K562 (cell line): ENCODE measurements around the gene OPA3. TPM values are rescaled to one million over a fixed set of nuclear protein-coding genes. Genes with fewer than 3 reads are reported as not detected.

Source experiments
- CBFA2T3 ChIP-seq: fragments of 450-650 bp; IDR thresholded peaks from 2 replicates; pipeline ENCODE4 v1.6.1; 2017
- EGR1 ChIP-seq: fragments of 450-650 bp; conservative IDR thresholded peaks from 2 replicates; pipeline ENCODE4 v1.6.1; 2017; ENCODE audit warnings: mild to moderate bottlenecking
- KLF16 ChIP-seq: IDR thresholded peaks from 2 replicates; pipeline ENCODE4 v1.6.1; 2016; ENCODE audit warnings: antibody characterized with exemption
- POLR2AphosphoS2 ChIP-seq: IDR thresholded peaks from 2 replicates; pipeline ENCODE4 v1.6.1; 2012; ENCODE audit warnings: low read length, improper control_type of control experiment
- SIN3A ChIP-seq, 2 experiments: fragments of 150-350 bp in 1 of 2; IDR thresholded peaks; 2 replicates each; pipeline ENCODE4 v1.6.1; 2011 to 2016; ENCODE audit warnings: borderline replicate concordance in 2 of 2, low read depth in 2 of 2, low read length in 2 of 2, mild to moderate bottlenecking in 2 of 2, moderate library complexity in 2 of 2; ENCODE audit not compliant: control insufficient read depth in 1 of 2
- TAF15 ChIP-seq: fragments of 200-400 bp; formaldehyde crosslinking; IDR thresholded peaks from 2 replicates; pipeline ENCODE4 v1.6.1; 2017; ENCODE audit warnings: mild to moderate bottlenecking, low read depth, low read length, moderate library complexity
- WHSC1 ChIP-seq: IDR thresholded peaks from one replicate; pipeline ENCODE4 v1.6.1; 2012; ENCODE audit warnings: low read length, control low read depth, inconsistent platforms
- ZC3H4 ChIP-seq: sonication (generic); formaldehyde crosslinking; IDR thresholded peaks from 2 replicates; pipeline ENCODE4 v1.9.0; 2021; ENCODE audit warnings: missing genetic modification reagents, borderline replicate concordance
- ZNF445 ChIP-seq: fragments of 250-450 bp; sonication (Bioruptor Pico); IDR thresholded peaks from 2 replicates; pipeline ENCODE4 v1.4.0; 2020; ENCODE audit warnings: low read depth, mild to moderate bottlenecking, moderate library complexity
- polyA plus RNA-seq, 8 experiments: library from polyadenylated mRNA; depleted of rRNA in 4 of 8; stranded (reverse) in 5 of 8; unstranded in 3 of 8; fragments of >200 nt; fragmentation: Nextera tagmentation in 2 of 8; fragmentation: Illumina TruSeq in 1 of 8; extraction: Ambion mirVana in 2 of 8; extraction: Trizol in 1 of 8; gene quantifications; 2 replicates each; pipeline versions ENCODE4 v1.2.1 to v1.2.3, GENCODE V29; 2011 to 2014; ENCODE audit warnings: inconsistent platforms in 1 of 8, missing spikeins in 1 of 8
- total RNA-seq, 7 experiments: library from RNA; depleted of rRNA in 6 of 7; stranded (reverse); fragments of >200 nt in 6 of 7; fragmentation: Illumina TruSeq in 2 of 7; extraction: Trizol in 2 of 7; gene quantifications; 2 replicates each; pipeline versions ENCODE4 v1.2.1 to v1.2.3, GENCODE V29; 2011 to 2021; ENCODE audit warnings: low replicate concordance in 1 of 7
- TF ChIP-seq, protein P1 (sequence below), 3 experiments: fragments of 200-800 bp in 1 of 3; fragments of 250-450 bp in 1 of 3; fragments of 450-650 bp in 1 of 3; sonication (Bioruptor Pico) in 1 of 3; sonication (Bioruptor generic) in 1 of 3; formaldehyde crosslinking in 1 of 3; IDR thresholded peaks; 2 replicates each; pipeline versions ENCODE4 v1.6.1 to v1.8.0; 2016 to 2022; ENCODE audit warnings: mild to moderate bottlenecking in 2 of 3, missing genetic modification characterization in 2 of 3, missing compliant biosample characterization in 1 of 3, moderate library complexity in 1 of 3
- TF ChIP-seq, protein P2 (sequence below): fragments of 450-650 bp; IDR thresholded peaks from 2 replicates; pipeline ENCODE4 v1.6.1; 2016; ENCODE audit warnings: mild to moderate bottlenecking, moderate library complexity

The OPA3 gene
- total and polyA plus RNA-seq, 9 of the 15 experiments (the other 6 are each of a cell fraction or from before 2014, with no cell fraction given), result 1.4 to 18.8 (median 9.0) TPM

DNA sequence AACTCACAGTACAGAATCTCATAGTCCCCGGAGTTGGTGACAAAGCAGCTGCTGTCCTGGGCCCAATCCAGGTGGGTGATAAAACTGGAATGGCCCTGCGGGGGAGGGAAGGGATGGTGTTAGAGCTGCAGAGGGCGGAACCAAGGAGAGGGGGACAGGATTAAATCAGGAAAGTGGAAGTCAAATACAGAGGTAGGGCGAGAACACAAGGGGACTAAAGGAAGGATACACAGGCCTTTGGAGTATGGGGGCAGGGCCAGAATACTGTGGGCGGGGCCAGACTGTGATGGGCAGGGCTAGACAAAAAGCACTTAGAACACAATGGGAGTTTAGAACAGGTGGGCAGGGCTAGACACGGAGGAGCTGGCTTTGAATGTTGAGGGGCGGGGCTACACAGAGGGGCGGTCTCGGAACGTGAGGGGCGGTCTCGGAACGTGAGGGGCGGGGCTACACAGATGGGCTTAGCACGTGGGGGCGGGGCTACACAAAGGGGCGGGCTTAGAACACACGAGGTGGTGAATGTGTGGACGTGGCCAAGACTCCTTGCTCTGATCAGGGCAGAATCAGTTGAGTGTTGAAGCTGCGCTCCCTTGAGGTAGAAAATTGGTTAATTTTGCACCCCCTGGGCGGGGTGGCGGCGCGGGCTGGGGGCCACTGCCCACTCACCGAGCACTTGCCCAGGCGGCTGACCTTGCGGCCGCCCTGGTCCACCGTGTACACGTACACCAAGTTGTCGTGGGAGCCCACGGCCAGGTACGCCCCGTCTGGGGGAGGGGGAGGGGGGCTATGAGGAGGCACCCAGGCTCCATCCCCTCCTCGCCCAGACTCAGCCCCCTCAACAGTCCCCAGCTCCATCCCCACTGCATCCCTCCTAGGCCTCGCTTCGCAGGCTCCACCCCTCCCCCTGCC, 31.4 kb upstream of the OPA3 start (continued):
- TF ChIP-seq, protein P1, sequence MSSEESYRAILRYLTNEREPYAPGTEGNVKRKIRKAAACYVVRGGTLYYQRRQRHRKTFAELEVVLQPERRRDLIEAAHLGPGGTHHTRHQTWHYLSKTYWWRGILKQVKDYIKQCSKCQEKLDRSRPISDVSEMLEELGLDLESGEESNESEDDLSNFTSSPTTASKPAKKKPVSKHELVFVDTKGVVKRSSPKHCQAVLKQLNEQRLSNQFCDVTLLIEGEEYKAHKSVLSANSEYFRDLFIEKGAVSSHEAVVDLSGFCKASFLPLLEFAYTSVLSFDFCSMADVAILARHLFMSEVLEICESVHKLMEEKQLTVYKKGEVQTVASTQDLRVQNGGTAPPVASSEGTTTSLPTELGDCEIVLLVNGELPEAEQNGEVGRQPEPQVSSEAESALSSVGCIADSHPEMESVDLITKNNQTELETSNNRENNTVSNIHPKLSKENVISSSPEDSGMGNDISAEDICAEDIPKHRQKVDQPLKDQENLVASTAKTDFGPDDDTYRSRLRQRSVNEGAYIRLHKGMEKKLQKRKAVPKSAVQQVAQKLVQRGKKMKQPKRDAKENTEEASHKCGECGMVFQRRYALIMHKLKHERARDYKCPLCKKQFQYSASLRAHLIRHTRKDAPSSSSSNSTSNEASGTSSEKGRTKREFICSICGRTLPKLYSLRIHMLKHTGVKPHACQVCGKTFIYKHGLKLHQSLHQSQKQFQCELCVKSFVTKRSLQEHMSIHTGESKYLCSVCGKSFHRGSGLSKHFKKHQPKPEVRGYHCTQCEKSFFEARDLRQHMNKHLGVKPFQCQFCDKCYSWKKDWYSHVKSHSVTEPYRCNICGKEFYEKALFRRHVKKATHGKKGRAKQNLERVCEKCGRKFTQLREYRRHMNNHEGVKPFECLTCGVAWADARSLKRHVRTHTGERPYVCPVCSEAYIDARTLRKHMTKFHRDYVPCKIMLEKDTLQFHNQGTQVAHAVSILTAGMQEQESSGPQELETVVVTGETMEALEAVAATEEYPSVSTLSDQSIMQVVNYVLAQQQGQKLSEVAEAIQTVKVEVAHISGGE (CRISPR knock-in tag; IDR thresholded peaks at IDR 0.05), result peak in 1 of 3 experiments; percentile 94; a peak in 2 of 6 replicates
- no peak for TF ChIP-seq ZNF445
- no peak for TF ChIP-seq ZC3H4 (CRISPR knock-in tag)
- TF ChIP-seq KLF16, result no peak
- TF ChIP-seq EGR1, result peak; percentile 47; the same call in 1 of the 2 replicates
- TF ChIP-seq POLR2AphosphoS2, result peak; percentile 41; the same call in 1 of the 2 replicates
- TF ChIP-seq, protein P2, sequence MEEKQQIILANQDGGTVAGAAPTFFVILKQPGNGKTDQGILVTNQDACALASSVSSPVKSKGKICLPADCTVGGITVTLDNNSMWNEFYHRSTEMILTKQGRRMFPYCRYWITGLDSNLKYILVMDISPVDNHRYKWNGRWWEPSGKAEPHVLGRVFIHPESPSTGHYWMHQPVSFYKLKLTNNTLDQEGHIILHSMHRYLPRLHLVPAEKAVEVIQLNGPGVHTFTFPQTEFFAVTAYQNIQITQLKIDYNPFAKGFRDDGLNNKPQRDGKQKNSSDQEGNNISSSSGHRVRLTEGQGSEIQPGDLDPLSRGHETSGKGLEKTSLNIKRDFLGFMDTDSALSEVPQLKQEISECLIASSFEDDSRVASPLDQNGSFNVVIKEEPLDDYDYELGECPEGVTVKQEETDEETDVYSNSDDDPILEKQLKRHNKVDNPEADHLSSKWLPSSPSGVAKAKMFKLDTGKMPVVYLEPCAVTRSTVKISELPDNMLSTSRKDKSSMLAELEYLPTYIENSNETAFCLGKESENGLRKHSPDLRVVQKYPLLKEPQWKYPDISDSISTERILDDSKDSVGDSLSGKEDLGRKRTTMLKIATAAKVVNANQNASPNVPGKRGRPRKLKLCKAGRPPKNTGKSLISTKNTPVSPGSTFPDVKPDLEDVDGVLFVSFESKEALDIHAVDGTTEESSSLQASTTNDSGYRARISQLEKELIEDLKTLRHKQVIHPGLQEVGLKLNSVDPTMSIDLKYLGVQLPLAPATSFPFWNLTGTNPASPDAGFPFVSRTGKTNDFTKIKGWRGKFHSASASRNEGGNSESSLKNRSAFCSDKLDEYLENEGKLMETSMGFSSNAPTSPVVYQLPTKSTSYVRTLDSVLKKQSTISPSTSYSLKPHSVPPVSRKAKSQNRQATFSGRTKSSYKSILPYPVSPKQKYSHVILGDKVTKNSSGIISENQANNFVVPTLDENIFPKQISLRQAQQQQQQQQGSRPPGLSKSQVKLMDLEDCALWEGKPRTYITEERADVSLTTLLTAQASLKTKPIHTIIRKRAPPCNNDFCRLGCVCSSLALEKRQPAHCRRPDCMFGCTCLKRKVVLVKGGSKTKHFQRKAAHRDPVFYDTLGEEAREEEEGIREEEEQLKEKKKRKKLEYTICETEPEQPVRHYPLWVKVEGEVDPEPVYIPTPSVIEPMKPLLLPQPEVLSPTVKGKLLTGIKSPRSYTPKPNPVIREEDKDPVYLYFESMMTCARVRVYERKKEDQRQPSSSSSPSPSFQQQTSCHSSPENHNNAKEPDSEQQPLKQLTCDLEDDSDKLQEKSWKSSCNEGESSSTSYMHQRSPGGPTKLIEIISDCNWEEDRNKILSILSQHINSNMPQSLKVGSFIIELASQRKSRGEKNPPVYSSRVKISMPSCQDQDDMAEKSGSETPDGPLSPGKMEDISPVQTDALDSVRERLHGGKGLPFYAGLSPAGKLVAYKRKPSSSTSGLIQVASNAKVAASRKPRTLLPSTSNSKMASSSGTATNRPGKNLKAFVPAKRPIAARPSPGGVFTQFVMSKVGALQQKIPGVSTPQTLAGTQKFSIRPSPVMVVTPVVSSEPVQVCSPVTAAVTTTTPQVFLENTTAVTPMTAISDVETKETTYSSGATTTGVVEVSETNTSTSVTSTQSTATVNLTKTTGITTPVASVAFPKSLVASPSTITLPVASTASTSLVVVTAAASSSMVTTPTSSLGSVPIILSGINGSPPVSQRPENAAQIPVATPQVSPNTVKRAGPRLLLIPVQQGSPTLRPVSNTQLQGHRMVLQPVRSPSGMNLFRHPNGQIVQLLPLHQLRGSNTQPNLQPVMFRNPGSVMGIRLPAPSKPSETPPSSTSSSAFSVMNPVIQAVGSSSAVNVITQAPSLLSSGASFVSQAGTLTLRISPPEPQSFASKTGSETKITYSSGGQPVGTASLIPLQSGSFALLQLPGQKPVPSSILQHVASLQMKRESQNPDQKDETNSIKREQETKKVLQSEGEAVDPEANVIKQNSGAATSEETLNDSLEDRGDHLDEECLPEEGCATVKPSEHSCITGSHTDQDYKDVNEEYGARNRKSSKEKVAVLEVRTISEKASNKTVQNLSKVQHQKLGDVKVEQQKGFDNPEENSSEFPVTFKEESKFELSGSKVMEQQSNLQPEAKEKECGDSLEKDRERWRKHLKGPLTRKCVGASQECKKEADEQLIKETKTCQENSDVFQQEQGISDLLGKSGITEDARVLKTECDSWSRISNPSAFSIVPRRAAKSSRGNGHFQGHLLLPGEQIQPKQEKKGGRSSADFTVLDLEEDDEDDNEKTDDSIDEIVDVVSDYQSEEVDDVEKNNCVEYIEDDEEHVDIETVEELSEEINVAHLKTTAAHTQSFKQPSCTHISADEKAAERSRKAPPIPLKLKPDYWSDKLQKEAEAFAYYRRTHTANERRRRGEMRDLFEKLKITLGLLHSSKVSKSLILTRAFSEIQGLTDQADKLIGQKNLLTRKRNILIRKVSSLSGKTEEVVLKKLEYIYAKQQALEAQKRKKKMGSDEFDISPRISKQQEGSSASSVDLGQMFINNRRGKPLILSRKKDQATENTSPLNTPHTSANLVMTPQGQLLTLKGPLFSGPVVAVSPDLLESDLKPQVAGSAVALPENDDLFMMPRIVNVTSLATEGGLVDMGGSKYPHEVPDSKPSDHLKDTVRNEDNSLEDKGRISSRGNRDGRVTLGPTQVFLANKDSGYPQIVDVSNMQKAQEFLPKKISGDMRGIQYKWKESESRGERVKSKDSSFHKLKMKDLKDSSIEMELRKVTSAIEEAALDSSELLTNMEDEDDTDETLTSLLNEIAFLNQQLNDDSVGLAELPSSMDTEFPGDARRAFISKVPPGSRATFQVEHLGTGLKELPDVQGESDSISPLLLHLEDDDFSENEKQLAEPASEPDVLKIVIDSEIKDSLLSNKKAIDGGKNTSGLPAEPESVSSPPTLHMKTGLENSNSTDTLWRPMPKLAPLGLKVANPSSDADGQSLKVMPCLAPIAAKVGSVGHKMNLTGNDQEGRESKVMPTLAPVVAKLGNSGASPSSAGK, result peak; percentile 24
- no peak for TF ChIP-seq WHSC1
- no peak for TF ChIP-seq CBFA2T3
- no peak; a peak in 1 of 4 replicates for TF ChIP-seq SIN3A (IDR thresholded peaks at IDR 0.05; ENCODE audit: borderline replicate concordance in 2 of 2, control insufficient read depth in 1 of 2, low read depth in 2 of 2, low read length in 2 of 2)
- no peak for TF ChIP-seq TAF15
